T47D (cell line): ENCODE measurements around the gene CCP110.

Experiments
- DNase-seq, 2 experiments: peaks; one replicate each; pipeline versions ENCODE4 v3.0.0 to v3.0.0-alpha.2; 2011 to 2012; ENCODE audit warnings: low read depth in 1 of 2, low spot score in 1 of 2
- JUND ChIP-seq: IDR thresholded peaks from 2 replicates; pipeline ENCODE4 v1.6.1; 2012; ENCODE audit warnings: low read depth
- in situ Hi-C: cut with HindIII; loops from 2 replicates; pipeline ENCODE4 v1.10.0; 2016; ENCODE audit warnings: low sequenced_read_pairs, low pct_unique_long_range_greater_than_20kb

CCP110 gene

GRCh38 chr16:19601083-19601976 is 77.6 kb downstream of the CCP110 start:
- in situ Hi-C loops: no loop called here
- no peak for TF ChIP-seq JUND
- DNase-seq: peak; percentile 31 to 56
